Measurements from ENCODE around the gene VAX1. TPM values are rescaled to one million over a fixed set of nuclear protein-coding genes. Genes with fewer than 3 reads are reported as not detected.
A peak's percentile ranks its signal among the peaks of the same experiment; 100 is the strongest.
"Not testable (repeated sequence)": the region's sequence is repeated elsewhere in the genome, so short reads cannot be mapped to it uniquely, and the experiment has no call there.

VAX1 gene
- total RNA-seq, 1 experiment from 2014 or later = not detected

GRCh38 chr10:117086546-117086945 lies 51.5 kb downstream of the VAX1 start:
- no peak overlapping the region for H2BK12ac ChIP-seq (ENCODE audit: insufficient read length, low read depth, low read length)

GRCh38 chr10:117084421-117085246 lies 53.4 kb downstream of the VAX1 start:
- not testable (repeated sequence) for H3K4me1 ChIP-seq (ENCODE audit: insufficient read depth, low read length); H3K23me2 ChIP-seq (ENCODE audit: insufficient read length, low read depth, low read length, poor library complexity, severe bottlenecking); H2BK120ac ChIP-seq (ENCODE audit: low read depth, low read length, poor library complexity, severe bottlenecking); H2BK12ac ChIP-seq (ENCODE audit: insufficient read length, low read depth, low read length); H3K4me1 Mint-ChIP-seq; H3K27ac ChIP-seq (ENCODE audit: insufficient read length, low read depth, low read length); H3K4ac ChIP-seq (ENCODE audit: low read depth, low read length); H3K79me2 ChIP-seq (ENCODE audit: insufficient read depth, low read length); H4K20me1 ChIP-seq (ENCODE audit: control insufficient read depth, insufficient read depth, insufficient read length); H3K79me1 ChIP-seq (ENCODE audit: insufficient read depth, low read depth, low read length, poor library complexity, severe bottlenecking); H2AFZ ChIP-seq (ENCODE audit: low read length); H4K8ac ChIP-seq (replicated peaks; ENCODE audit: insufficient read length, low read depth, low read length); H3K36me3 Mint-ChIP-seq (ENCODE audit: insufficient read depth in 1 of 3, low read depth in 3 of 3); H3T11ph ChIP-seq (ENCODE audit: low read length); H4K5ac ChIP-seq (ENCODE audit: insufficient read length, low read depth, low read length); H2BK20ac ChIP-seq (ENCODE audit: low read depth, low read length, poor library complexity, severe bottlenecking); H2AK5ac ChIP-seq (ENCODE audit: insufficient read length, low read length); H4K91ac ChIP-seq (ENCODE audit: insufficient read length, low read depth, low read length); H3K27me3 ChIP-seq (ENCODE audit: insufficient read depth, low read length); H3K23ac ChIP-seq (ENCODE audit: insufficient read length, low read depth, low read length); H3K56ac ChIP-seq (ENCODE audit: insufficient read length, low read depth, low read length); H3K9me3 Mint-ChIP-seq; H3K9me3 ChIP-seq (ENCODE audit: control insufficient read depth, low read depth, low read length); H2BK15ac ChIP-seq (ENCODE audit: low read depth, low read length)
- Histone ChIP-seq H3K18ac (ENCODE audit: insufficient read length, low read depth, low read length) (peak overlapping the region; percentile 75), H2BK5ac (ENCODE audit: insufficient read length, low read length) (peak overlapping the region; percentile 83), H3K14ac (ENCODE audit: insufficient read depth, low read length) (peak overlapping the region; percentile 56; the same call in 1 of the 2 replicates), H3K9ac (ENCODE audit: extremely low read depth, insufficient read length, low read length) (peak overlapping the region; percentile 38), H3K4me2 (ENCODE audit: insufficient read depth, insufficient read length, low read length) (peak overlapping the region; percentile 46)
- Mint-ChIP-seq H3K27me3 (ENCODE audit: low read depth) (peaks cover 23% of the 10 kb centered on the region), H3K27ac (peak overlapping the region in 1 of 3 experiments; percentile 22; a peak in 2 of 7 replicates), H3K4me3 (peak overlapping the region; percentile 81 to 83)
- no CpG with 5 or more reads among the region's 31 CpGs for WGBS (ENCODE audit: extremely low coverage, insufficient read length, low lambda C conversion rate)
- peak; percentile 39 for DNase-seq

More at GRCh38 chr10:117086546-117086945, 51.5 kb downstream of the VAX1 start:
- no peak for TF ChIP-seq CTCF (conservative IDR thresholded peaks at IDR 0.05)
- Histone ChIP-seq H3K23me2 (ENCODE audit: insufficient read length, low read depth, low read length, poor library complexity, severe bottlenecking) (no peaks in the 10 kb centered on the region), H3K9ac (ENCODE audit: extremely low read depth, insufficient read length, low read length) (no peak overlapping the region), H3K79me1 (ENCODE audit: insufficient read depth, low read depth, low read length, poor library complexity, severe bottlenecking) (no peaks in the 10 kb centered on the region), H4K5ac (ENCODE audit: insufficient read length, low read depth, low read length) (no peak overlapping the region), H3K4me2 (ENCODE audit: insufficient read depth, insufficient read length, low read length) (no peak overlapping the region), H3K18ac (ENCODE audit: insufficient read length, low read depth, low read length) (no peak overlapping the region), H4K8ac (replicated peaks; ENCODE audit: insufficient read length, low read depth, low read length) (no peak overlapping the region), H2AK5ac (ENCODE audit: insufficient read length, low read length) (no peak overlapping the region), H3K4me1 (ENCODE audit: insufficient read depth, low read length) (no peaks in the 10 kb centered on the region), H3K56ac (ENCODE audit: insufficient read length, low read depth, low read length) (no peak overlapping the region), H2BK120ac (ENCODE audit: low read depth, low read length, poor library complexity, severe bottlenecking) (no peak overlapping the region), H3K79me2 (ENCODE audit: insufficient read depth, low read length) (no peaks in the 10 kb centered on the region), H2BK5ac (ENCODE audit: insufficient read length, low read length) (no peak overlapping the region), H4K20me1 (ENCODE audit: control insufficient read depth, insufficient read depth, insufficient read length) (no peaks in the 10 kb centered on the region), H4K91ac (ENCODE audit: insufficient read length, low read depth, low read length) (no peak overlapping the region), H3K27me3 (ENCODE audit: insufficient read depth, low read length) (no peaks in the 10 kb centered on the region), H2AFZ (ENCODE audit: low read length) (no peak overlapping the region), H2BK15ac (ENCODE audit: low read depth, low read length) (no peak overlapping the region), H3K14ac (ENCODE audit: insufficient read depth, low read length) (no peak overlapping the region), H3K23ac (ENCODE audit: insufficient read length, low read depth, low read length) (no peak overlapping the region), H3K27ac (ENCODE audit: insufficient read length, low read depth, low read length) (no peak overlapping the region), H3T11ph (ENCODE audit: low read length) (no peak overlapping the region), H3K9me3 (ENCODE audit: control insufficient read depth, low read depth, low read length) (no peaks in the 10 kb centered on the region), H3K4ac (ENCODE audit: low read depth, low read length) (no peak overlapping the region), H2BK20ac (ENCODE audit: low read depth, low read length, poor library complexity, severe bottlenecking) (no peak overlapping the region)
- 0 out of 4 replicates have a peak, but pooled peaks cover 0 to 3% of the 10 kb centered on the region in 2 experiments for H3K4me1 Mint-ChIP-seq
- H3K27me3 Mint-ChIP-seq (ENCODE audit: low read depth) = peaks cover 32% of the 10 kb centered on the region
- H3K36me3 Mint-ChIP-seq (ENCODE audit: insufficient read depth in 1 of 3, low read depth in 3 of 3) = peaks cover 0 to 7% (median 0%) of the 10 kb centered on the region in 3 experiments; a peak in 2 of 7 replicates
- H3K27ac Mint-ChIP-seq = no peak overlapping the region
- no CpG with 5 or more reads among the region's 3 CpGs for WGBS (ENCODE audit: extremely low coverage, insufficient read length, low lambda C conversion rate)
- H3K4me3 Mint-ChIP-seq = no peak overlapping the region
- no peak for DNase-seq
- peaks cover 0 to 8% of the 10 kb centered on the region in 2 experiments; a peak in 1 of 5 replicates for H3K9me3 Mint-ChIP-seq
